ENCODE results near the gene RBFOX2.
"Not testable (repeated sequence)": the region's sequence is repeated elsewhere in the genome, so short reads cannot be mapped to it uniquely, and the experiment has no call there.

The RBFOX2 gene

GRCh38 chr22:35711336-35711735 lies 317.3 kb downstream of the RBFOX2 start:
- TF ChIP-seq ZFX (IDR thresholded peaks at IDR 0.05; ENCODE audit: borderline replicate concordance) = no peak

DNA sequence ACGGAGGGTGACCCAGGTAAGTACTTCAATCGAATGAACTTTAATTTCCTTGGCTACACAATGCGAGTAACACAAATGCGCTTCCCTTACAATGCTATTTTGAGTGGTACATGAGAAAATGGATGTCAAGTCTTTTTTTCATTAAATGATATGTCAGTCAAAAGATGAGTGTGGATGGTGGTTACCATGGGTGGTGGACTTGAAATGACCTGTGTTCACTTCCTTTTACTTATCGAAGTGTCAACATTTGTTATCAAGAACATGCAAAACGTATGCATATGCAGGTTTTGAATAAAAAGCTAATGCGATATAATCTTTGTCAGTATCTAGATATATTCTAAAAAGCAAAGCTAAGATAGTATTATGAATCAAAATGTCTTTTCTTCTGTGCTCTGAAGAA lies 319.7 kb downstream of the RBFOX2 start:
- no peak overlapping the region for H3K27ac ChIP-seq
- TF ChIP-seq CTCF (IDR thresholded peaks at IDR 0.05) = no peak
- no peak for TF ChIP-seq ZFX (IDR thresholded peaks at IDR 0.05; ENCODE audit: borderline replicate concordance)

More at GRCh38 chr22:35711336-35711735, 317.3 kb downstream of the RBFOX2 start:
- H3K27ac ChIP-seq = no peak overlapping the region

DNA sequence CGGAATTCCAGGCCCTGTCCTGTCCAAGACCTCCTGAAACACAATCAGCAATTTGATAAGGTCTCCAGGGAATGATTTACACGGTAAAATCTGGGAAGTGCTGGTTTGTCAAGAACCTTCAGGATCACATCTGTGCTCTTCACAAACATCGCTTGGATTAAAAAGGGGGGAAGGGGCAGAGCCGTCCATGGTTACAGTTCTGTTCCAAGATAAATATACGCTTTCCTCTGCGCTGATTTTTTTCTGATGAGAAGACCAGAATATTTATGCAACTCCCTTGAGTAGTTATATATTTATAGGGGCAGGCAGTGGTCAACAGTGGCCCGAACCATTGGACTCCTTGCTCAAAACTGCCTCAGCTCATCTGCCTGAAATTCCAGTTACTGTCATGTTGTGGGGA lies 320.2 kb downstream of the RBFOX2 start:
- no peak for TF ChIP-seq ZFX (IDR thresholded peaks at IDR 0.05; ENCODE audit: borderline replicate concordance)
- no peak for TF ChIP-seq CTCF (IDR thresholded peaks at IDR 0.05)
- no peak overlapping the region for H3K27ac ChIP-seq

DNA sequence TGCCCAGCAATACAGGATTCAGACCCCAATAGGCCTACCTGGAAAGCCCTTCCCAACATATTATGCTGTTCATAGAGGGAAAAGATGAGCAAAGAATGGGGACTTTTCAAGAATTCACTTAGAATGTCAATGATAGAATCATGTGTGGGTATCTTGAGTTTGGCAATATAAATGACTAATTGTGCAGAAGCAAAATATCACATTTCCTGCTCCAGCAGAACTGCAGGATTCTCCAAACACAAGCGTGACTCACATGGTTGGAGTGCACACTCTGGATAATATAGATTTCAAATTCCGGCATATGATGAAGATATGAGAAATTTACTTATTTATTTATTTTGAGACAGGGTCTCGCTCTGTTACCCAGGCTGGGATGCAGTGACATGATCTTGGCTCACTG lies 323.5 kb downstream of the RBFOX2 start:
- TF ChIP-seq ZFX (IDR thresholded peaks at IDR 0.05; ENCODE audit: borderline replicate concordance) (no peak), CTCF (IDR thresholded peaks at IDR 0.05) (no peak)
- no peak overlapping the region for H3K27ac ChIP-seq

- TF ChIP-seq ZFX (IDR thresholded peaks at IDR 0.05; ENCODE audit: borderline replicate concordance) (no peak), CTCF (IDR thresholded peaks at IDR 0.05) (no peak)
- no peak overlapping the region for H3K27ac ChIP-seq
These were observed 324.6 kb downstream of the RBFOX2 start for GRCh38 chr22:35703861-35704584.

DNA sequence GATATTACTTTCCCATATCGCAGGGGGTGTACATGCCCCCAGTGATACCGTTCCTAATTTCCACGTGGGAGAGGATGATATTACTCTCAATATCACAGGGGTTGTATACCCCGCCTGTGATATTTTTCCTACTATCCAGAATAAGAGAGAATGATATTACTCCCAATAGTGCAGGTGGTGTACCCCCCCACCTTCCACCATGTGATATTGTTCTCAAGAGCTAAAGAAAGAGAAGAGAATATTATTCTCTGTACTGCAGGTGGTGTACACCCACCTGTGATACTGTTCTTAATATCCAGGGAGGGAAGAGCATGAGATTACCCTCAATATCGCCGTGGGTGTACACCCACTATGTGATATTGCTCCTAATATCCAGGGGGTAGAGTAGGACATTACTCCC lies 328.8 kb downstream of the RBFOX2 start:
- not testable (repeated sequence) for H3K27ac ChIP-seq

- no peak overlapping the region for H3K27ac ChIP-seq
- TF ChIP-seq ZFX (IDR thresholded peaks at IDR 0.05; ENCODE audit: borderline replicate concordance) (no peak), CTCF (IDR thresholded peaks at IDR 0.05) (no peak)
These were observed 331.5 kb downstream of the RBFOX2 start for GRCh38 chr22:35697142-35697541.

GRCh38 chr22:35695202-35695601 lies 333.4 kb downstream of the RBFOX2 start:
- TF ChIP-seq ZFX (IDR thresholded peaks at IDR 0.05; ENCODE audit: borderline replicate concordance) = no peak
- no peak for TF ChIP-seq CTCF (IDR thresholded peaks at IDR 0.05)
- H3K27ac ChIP-seq = no peak overlapping the region
